Ishikawa (cell line): Measurements from ENCODE around the gene SSTR1.

Source experiments
- CEBPB ChIP-seq: IDR thresholded peaks from 2 replicates; pipeline ENCODE4 v1.6.1; 2012
- CREB1 ChIP-seq: IDR thresholded peaks from 2 replicates; pipeline ENCODE4 v1.6.1; 2012; ENCODE audit warnings: low read depth
- EGR1 ChIP-seq: IDR thresholded peaks from 2 replicates; pipeline ENCODE4 v1.6.1; 2012
- EP300 ChIP-seq: IDR thresholded peaks from 2 replicates; pipeline ENCODE4 v1.6.1; 2012; ENCODE audit warnings: borderline replicate concordance
- FOXM1 ChIP-seq: IDR thresholded peaks from 2 replicates; pipeline ENCODE4 v1.6.1; 2012; ENCODE audit warnings: low read depth, borderline replicate concordance
- NFIC ChIP-seq: IDR thresholded peaks from 2 replicates; pipeline ENCODE4 v1.6.1; 2012
- RAD21 ChIP-seq: IDR thresholded peaks from 2 replicates; pipeline ENCODE4 v1.6.1; 2012; ENCODE audit warnings: low read depth
- TAF1 ChIP-seq: IDR thresholded peaks from 2 replicates; pipeline ENCODE4 v1.6.1; 2012; ENCODE audit warnings: low read depth, mild to moderate bottlenecking
- TCF12 ChIP-seq: IDR thresholded peaks from 2 replicates; pipeline ENCODE4 v1.6.1; 2012; ENCODE audit warnings: low read depth
- TEAD4 ChIP-seq: IDR thresholded peaks from 2 replicates; pipeline ENCODE4 v1.6.1; 2012
- USF1 ChIP-seq: IDR thresholded peaks from 2 replicates; pipeline ENCODE4 v1.6.1; 2012
- YY1 ChIP-seq: IDR thresholded peaks from 2 replicates; pipeline ENCODE4 v1.6.1; 2012; ENCODE audit warnings: low read depth
- ZBTB7A ChIP-seq: IDR thresholded peaks from 2 replicates; pipeline ENCODE4 v1.6.1; 2012; ENCODE audit warnings: low read depth
- TF ChIP-seq, protein P1 (sequence below): IDR thresholded peaks from 2 replicates; pipeline ENCODE4 v1.6.1; 2012
- TF ChIP-seq, protein P2 (sequence below): IDR thresholded peaks from 2 replicates; pipeline ENCODE4 v1.6.1; 2012; ENCODE audit warnings: low read depth, mild to moderate bottlenecking

The SSTR1 gene

DNA sequence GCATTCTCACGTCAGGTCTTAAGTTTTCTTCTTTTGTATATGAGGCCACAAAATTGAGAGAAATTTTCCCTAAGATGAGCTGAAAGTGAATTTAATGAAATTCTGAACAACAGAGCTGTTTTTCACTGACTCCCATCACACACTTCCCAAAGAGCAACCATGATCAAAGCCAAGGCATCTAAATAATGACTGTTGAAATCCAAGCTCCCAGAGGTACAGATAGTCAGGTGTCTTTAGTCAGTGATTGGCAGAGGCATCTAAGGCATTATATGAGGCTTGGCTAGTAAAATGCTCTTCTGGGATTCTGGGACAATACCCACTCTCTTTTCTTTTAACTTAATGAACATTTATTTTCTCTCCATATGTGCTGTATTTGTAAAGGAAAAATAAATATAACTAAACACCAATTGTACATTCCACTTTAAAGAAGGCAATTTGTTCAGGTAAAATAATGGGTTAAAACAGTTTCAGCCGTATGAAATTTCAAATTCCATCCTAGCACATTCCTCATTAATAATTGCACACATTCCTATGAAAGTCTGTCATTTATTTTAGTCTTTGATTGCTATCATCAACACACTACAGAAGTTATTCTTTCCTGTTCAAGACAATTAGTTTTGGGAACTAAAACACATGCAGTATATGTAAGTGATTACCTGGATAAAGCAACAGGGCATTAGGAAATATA, 871 bp upstream of the SSTR1 start:
- TF ChIP-seq EP300 (no peak), USF1 (no peak), TCF12 (no peak), FOXM1 (no peak), TEAD4 (no peak), CEBPB (no peak), NFIC (no peak), TAF1 (no peak), CREB1 (no peak), YY1 (no peak), RAD21 (no peak), ZBTB7A (no peak), EGR1 (no peak)
- TF ChIP-seq, protein P1, sequence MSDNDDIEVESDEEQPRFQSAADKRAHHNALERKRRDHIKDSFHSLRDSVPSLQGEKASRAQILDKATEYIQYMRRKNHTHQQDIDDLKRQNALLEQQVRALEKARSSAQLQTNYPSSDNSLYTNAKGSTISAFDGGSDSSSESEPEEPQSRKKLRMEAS: no peak
- TF ChIP-seq, protein P2, sequence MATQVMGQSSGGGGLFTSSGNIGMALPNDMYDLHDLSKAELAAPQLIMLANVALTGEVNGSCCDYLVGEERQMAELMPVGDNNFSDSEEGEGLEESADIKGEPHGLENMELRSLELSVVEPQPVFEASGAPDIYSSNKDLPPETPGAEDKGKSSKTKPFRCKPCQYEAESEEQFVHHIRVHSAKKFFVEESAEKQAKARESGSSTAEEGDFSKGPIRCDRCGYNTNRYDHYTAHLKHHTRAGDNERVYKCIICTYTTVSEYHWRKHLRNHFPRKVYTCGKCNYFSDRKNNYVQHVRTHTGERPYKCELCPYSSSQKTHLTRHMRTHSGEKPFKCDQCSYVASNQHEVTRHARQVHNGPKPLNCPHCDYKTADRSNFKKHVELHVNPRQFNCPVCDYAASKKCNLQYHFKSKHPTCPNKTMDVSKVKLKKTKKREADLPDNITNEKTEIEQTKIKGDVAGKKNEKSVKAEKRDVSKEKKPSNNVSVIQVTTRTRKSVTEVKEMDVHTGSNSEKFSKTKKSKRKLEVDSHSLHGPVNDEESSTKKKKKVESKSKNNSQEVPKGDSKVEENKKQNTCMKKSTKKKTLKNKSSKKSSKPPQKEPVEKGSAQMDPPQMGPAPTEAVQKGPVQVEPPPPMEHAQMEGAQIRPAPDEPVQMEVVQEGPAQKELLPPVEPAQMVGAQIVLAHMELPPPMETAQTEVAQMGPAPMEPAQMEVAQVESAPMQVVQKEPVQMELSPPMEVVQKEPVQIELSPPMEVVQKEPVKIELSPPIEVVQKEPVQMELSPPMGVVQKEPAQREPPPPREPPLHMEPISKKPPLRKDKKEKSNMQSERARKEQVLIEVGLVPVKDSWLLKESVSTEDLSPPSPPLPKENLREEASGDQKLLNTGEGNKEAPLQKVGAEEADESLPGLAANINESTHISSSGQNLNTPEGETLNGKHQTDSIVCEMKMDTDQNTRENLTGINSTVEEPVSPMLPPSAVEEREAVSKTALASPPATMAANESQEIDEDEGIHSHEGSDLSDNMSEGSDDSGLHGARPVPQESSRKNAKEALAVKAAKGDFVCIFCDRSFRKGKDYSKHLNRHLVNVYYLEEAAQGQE: no peak

- TF ChIP-seq USF1: no peak
- TF ChIP-seq YY1: no peak
- TF ChIP-seq TAF1: no peak
- TF ChIP-seq TEAD4: no peak
- no peak for TF ChIP-seq EP300
- TF ChIP-seq TCF12: no peak
- no peak for TF ChIP-seq ZBTB7A
- TF ChIP-seq, protein P1: no peak
- TF ChIP-seq, protein P2: no peak
- TF ChIP-seq FOXM1: no peak
- TF ChIP-seq CEBPB: no peak
- TF ChIP-seq EGR1: no peak
- no peak for TF ChIP-seq CREB1
- no peak for TF ChIP-seq NFIC
These were observed 348 bp upstream of the SSTR1 start for GRCh38 chr14:38207377-38207735.

GRCh38 chr14:38208618-38209562, 1.2 kb downstream of the SSTR1 start:
- TF ChIP-seq EGR1 (no peak), CEBPB (no peak), ZBTB7A (no peak), YY1 (no peak), TAF1 (no peak), EP300 (no peak), TCF12 (no peak), FOXM1 (no peak), NFIC (no peak), USF1 (no peak), RAD21 (no peak), TEAD4 (no peak), CREB1 (no peak)
- TF ChIP-seq, protein P1: no peak
- TF ChIP-seq, protein P2: no peak
